MM.1S (cell line): ENCODE measurements around the gene WFIKKN1.

Experiments used
- CTCF ChIP-seq: fragments of 300-600 bp; sonication (generic); IDR thresholded peaks from 2 replicates; pipeline ENCODE4 v1.5.1; 2016; ENCODE audit warnings: antibody characterized with exemption, low read length, mixed read lengths
- EZH2 ChIP-seq: fragments of 300-600 bp; sonication (generic); optimal IDR thresholded peaks from 2 replicates; pipeline ENCODE3; 2017; ENCODE audit warnings: low read depth, mild to moderate bottlenecking, antibody characterized with exemption, low read length, mixed read lengths

DNA sequence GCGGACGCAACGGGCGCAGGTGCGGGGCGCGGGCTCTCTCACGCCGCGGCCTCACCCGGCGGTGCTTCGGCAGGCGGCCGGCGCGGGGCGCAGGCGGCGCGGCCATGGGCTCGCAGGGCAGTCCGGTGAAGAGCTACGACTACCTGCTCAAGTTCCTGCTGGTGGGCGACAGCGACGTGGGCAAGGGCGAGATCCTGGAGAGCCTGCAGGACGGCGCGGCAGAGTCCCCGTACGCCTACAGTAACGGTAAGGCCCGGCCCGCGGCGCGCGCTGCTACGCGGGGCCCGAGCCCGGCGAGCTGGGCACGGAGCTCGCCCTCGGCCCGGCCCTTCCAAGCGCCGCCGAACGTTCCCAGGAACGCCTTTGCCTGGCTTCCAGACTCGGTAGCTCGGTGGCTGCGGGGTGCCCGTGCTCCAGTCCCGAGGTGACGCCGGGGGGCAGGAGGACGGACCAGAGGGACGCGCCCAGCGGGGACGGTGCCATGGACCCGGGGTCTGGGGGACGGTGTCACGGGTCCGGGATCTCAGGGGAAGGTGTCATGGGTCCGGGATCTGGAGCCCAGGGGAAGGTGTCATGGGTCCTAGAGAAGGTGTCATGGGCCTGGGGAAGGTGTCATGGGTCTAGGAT, 40.5 kb upstream of the WFIKKN1 start:
- TF ChIP-seq CTCF (no peak), EZH2 (no peak)
